ENCODE results near the gene HOXB13.

Gene HOXB13

DNA sequence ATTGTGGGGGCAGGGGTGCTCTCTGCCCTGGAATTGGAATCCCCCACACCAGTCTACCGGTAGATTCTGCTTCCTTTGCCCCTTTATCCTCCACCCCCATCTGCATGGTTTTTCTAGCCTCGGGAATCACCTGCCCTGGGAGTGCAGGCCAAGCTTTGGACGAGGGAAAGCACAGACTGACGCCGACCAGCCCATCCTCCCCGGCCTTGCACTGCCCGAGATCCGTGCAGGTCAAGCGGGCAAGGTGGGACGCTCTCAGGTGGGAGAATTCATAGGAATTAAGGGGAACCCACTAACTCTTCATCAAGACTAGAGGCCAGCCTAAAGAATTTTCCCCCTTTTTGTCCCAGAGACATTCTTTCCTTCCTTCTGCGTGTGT is 9.9 kb upstream of the HOXB13 start:
- H3K4me3 ChIP-seq (ENCODE audit: low read depth, low read length): no peak overlapping the region
- TF ChIP-seq, protein P1, sequence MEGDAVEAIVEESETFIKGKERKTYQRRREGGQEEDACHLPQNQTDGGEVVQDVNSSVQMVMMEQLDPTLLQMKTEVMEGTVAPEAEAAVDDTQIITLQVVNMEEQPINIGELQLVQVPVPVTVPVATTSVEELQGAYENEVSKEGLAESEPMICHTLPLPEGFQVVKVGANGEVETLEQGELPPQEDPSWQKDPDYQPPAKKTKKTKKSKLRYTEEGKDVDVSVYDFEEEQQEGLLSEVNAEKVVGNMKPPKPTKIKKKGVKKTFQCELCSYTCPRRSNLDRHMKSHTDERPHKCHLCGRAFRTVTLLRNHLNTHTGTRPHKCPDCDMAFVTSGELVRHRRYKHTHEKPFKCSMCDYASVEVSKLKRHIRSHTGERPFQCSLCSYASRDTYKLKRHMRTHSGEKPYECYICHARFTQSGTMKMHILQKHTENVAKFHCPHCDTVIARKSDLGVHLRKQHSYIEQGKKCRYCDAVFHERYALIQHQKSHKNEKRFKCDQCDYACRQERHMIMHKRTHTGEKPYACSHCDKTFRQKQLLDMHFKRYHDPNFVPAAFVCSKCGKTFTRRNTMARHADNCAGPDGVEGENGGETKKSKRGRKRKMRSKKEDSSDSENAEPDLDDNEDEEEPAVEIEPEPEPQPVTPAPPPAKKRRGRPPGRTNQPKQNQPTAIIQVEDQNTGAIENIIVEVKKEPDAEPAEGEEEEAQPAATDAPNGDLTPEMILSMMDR (IDR thresholded peaks at IDR 0.05; ENCODE audit: borderline replicate concordance, insufficient read depth, low read depth, low read length): no peak

DNA sequence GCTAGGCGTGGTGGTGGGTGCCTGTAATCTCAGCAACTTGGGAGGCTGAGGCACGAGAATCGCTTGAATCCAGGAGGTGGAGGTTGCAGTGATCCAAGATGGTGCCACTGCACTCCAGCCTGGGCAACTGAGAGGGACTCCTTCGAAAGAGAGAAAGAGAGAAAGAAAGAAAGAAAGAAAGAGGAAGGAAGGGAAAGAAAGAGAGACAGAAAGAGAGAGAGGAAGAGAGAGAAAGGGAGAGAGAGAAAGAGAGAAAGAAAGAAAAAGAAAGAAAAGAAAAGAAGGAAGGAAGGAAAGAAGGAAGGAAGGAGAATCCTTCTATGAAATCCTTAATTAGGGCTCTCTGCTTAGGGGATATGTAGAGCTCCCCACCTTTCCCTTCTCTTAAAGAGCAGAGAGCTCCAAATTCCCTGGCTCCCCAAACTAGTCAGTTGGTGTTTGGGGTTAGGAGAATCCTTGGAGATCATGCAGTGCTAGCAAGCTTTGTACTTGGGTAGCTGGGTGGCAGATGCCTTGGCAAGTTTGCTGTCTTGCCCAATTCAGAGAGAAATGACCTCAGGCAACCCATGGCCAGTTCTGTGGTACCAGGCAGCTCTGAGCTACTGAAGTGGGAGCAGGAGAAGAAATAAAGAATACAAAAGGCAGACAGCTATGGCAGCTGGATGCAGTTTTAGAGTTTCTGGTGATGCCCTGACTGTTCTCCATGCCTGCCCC is 8.9 kb upstream of the HOXB13 start:
- TF ChIP-seq, protein P1 (IDR thresholded peaks at IDR 0.05; ENCODE audit: borderline replicate concordance, insufficient read depth, low read depth, low read length): no peak
- no peak overlapping the region for H3K4me3 ChIP-seq (ENCODE audit: low read depth, low read length)

DNA sequence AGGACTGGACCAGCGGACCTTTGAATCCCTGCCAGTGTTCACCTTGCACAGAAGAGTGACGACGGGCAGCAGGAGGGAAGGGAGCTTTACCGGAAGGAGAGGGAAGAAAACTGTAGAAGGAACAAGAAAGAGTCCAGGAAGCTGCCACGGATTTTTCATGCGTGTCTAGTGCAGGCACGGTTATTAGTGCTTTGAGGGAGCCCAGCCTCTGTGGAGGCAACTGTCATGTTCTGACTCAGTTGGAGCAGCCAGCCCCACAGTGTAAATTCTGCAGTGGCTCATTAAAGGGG is 6.5 kb upstream of the HOXB13 start:
- no peak overlapping the region for H3K4me3 ChIP-seq (ENCODE audit: low read depth, low read length)

DNA sequence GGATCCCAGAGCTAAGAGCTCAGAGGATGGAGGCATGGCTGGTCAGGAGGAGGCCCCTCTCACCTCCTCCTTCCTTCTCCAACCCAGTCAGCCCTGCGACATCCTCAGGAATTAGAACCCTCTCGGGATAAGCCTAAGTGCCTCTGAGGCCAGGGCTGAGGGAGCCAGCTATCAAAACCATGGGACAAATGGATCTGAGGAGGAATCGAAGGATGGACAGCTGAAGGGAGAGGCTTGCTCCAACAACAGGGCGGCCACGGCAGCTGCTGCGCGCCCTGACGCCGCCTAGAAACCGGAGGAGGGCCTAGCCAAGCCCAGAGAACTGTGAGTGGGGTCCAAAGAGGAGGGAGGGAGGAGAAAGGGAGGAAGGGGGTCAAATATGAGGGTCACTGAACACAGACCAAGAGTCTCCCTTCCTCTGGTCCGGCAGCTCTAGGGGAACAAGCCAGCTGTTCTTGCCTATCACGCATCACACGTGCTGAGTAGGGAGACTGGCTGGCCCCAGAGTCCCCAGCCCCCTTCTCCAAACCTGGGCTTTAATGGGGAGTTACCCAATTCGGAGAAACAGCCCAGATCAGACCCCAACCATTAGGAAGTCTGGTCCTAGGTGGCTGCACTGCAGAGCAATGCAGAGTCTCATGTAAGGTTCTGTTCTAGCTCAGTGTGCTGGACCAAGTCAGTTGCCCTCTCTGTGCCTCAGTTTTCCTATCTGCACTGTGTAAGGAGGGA is 5.9 kb upstream of the HOXB13 start:
- no peak overlapping the region for H3K4me3 ChIP-seq (ENCODE audit: low read depth, low read length)
- TF ChIP-seq, protein P1 (IDR thresholded peaks at IDR 0.05; ENCODE audit: borderline replicate concordance, insufficient read depth, low read depth, low read length): no peak

More for the DNA sequence above, 6.5 kb upstream of the HOXB13 start:
- TF ChIP-seq, protein P1 (IDR thresholded peaks at IDR 0.05; ENCODE audit: borderline replicate concordance, insufficient read depth, low read depth, low read length): no peak

DNA sequence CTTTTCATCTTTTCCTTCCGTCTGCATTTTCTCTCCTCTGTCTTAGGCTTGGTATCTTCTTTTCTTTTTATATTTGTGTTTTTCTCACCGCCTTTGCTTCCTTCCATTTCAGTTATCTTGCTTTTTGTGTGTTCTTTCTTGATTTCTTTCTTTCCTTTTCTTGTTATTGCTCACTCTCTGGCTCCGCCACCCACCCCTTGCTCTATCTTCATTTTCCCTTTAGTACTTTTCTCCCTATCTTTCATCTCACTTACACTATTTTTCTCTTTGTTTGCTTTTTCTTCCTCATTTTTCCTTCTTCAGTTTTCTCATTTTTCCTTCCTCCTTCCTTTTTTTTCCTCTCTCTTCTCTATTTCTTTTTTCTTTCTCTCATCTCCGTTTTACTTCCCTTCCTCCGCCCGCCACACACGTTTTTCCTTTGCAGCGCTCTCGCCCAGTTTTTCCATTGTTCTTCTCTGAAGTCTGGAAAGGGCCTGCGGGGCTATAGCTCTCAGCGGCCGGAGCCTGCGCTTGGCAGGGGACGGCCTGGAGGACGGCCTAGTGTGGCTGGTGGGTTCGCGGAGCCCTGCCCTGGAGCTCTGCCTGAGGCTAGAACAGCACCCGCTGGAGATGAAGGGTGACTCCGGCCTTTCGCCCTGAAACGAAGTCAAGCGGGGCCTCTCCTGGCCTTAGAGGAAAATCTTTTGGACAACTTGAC is 5.2 kb upstream of the HOXB13 start:
- TF ChIP-seq, protein P1 (IDR thresholded peaks at IDR 0.05; ENCODE audit: borderline replicate concordance, insufficient read depth, low read depth, low read length): no peak

DNA sequence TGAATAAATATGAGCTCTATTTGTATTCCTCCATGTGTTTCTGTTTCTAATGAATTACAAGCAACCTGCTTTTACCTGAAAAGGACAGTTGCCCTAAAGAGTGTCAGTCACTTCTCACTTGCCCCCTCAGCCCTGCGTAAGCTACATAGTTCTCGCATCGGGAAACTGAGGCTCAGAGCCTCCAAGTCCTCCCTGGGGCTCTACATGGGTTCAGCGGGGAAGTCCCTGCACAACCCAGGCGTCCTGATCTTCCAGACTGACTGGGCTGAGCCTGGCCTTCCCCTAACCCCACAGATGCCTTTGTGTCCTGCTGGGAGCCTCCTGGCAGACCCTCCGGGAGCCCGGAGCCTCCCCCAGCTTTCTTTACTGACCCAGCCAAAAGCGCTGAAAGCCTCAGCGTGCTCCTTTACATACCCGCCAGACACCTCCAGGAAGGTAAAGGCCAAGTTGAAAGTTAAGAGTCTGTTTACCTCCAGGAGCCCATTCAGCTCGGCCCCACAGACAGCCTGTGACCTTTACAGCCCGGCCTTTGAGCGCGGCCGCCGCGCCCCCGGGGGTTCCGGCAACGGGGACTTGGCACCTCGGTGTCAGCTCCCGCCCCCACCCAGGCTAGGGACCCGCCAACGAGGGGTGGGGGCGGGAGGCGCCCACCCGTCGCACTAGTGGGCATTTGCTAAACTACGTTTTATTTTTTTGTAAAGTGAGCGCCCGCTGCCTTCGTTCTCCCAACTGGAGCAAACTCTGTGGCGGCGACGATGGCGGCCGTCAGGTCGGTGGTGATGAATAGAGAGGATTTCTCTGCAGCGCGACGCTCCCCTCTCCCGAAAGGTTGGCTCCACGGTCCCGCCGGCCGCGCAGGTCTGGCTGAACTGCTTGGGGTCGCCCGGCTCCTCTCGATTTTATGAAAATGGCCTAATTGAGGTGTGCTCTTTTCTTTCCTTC is 4.4 kb upstream of the HOXB13 start:
- TF ChIP-seq, protein P1 (IDR thresholded peaks at IDR 0.05; ENCODE audit: borderline replicate concordance, insufficient read depth, low read depth, low read length): no peak
- H3K4me3 ChIP-seq (ENCODE audit: low read depth, low read length): no peak overlapping the region

More for the DNA sequence above, 5.2 kb upstream of the HOXB13 start:
- no peak overlapping the region for H3K4me3 ChIP-seq (ENCODE audit: low read depth, low read length)

Data from GM12875 (cell line).